HG03378 (cell line): ENCODE data around the gene ADAMTSL1.

Experiments
- ATAC-seq: cut with Tn5 transposase; IDR thresholded peaks from one replicate; pipeline ENCODE4 v1.9.1; 2021; ENCODE audit warnings: mild to moderate bottlenecking, moderate library complexity; ENCODE audit not compliant: unreplicated experiment

The ADAMTSL1 gene

DNA sequence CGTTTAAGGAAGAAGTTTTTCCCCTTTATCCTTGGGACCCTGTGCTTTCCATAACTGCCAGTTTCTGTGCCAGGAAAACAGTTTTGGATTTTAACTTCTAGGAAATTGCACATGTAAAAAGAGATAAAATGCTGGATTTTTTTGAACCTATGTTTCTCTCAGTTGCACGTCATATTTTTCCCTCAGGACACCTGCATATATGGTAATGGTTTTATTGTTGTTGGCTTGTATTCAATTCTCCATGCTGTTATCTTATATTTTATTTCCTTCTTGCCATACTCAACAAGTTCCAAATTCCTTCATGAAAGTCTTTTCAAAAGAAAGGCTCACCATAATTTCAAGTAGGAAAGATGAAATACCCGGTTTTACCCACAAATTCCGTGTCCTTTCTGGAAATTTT is 7.9 kb upstream of the ADAMTSL1 start:
- no peak for ATAC-seq

DNA sequence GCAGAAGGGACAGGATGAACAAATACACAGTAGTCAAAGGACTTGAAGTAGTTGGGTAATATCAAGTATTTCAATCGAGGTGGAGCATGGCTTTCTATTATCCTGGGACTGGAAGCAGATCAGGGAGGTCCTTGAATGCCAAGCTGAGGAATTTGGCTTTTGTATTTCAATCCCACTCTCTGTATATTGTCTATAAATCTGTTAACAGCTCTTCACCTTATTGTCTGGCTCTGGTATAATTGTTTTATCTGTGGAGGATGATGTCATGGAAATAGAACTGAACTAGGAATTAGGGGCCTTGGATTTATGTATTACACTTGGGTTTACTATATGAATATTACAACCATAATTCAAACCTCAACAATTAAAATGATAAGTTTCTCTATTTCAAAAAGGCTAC is 6.3 kb upstream of the ADAMTSL1 start:
- no peak for ATAC-seq

DNA sequence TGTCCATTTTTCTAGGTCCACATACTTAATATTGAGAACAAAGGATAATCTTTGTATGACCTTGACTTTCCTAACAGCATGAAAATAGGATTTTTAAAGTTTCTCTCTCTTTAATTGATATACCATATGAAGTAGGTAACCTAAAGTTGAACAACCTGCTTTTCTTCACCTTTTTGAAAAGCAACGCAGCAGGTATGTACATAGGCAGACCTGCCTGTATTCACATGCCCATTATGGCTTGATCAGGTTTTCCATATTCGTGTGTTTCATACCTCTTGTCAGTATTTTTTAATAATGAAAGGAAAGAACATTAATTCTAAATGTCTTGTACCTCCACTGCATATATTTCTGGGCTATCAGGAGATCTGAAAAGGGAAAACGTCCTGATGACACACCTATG is 1.5 kb upstream of the ADAMTSL1 start:
- ATAC-seq, result no peak

DNA sequence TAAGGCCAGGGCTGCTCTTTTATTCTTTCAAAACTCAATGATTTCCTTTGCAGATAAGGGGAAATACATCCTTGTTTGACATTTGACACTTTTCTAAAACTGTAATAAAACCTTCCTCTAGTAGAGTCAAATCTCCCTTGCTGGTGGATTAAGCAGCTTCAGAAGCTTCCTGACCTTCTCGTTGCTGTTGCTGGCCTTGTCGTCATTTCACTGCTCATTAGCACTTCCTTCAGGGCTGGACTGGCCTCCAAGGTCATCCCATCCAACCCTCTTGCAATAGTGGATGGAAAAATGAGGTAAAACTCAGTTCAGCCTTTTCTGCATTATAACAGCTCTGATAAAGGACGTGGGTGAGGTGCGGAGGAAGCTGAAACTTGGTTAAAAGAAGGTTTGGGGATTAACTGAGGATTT is 1.1 kb upstream of the ADAMTSL1 start:
- ATAC-seq, result no peak

DNA sequence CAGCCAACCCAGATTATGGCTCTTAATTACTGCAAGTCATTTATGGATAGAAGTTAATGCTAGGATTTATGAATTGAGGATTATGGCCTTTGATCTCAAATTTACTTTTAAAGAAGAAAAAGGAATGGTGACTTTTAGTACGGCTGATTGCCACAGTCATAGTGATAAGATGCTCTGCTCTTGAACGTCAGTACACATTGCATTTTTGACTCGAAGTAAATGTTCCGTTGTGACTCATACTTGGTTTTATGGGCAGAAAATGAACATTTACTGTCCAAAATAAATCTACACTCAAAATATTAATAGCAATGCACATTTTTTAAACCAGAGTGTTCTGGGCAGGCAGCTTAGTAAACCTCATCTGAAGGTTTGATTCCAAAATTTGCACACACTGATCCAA is 830 bp downstream of the ADAMTSL1 start:
- no peak for ATAC-seq

GRCh38 chr9:18477121-18477660 is 3.2 kb downstream of the ADAMTSL1 start:
- no peak for ATAC-seq

DNA sequence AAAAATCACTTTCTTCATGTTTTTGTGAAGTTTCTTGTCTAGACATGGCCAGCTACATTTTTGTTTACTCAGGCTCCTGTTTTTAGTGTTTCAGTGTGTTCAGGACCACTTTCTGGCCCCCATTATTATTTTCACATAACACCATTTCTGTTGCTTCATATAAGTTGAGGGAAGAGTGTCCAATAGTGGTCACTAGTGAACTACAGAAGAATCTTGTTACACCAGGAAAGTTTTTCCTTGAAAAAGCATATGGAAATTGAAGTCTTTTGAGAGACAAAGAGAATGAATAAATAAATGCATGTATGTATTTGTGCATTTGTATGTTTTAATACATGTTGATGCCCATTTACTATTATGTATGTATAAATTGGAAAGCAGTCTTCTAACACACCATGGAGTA is 3.8 kb downstream of the ADAMTSL1 start:
- no peak for ATAC-seq

GRCh38 chr9:18478501-18479361 is 4.8 kb downstream of the ADAMTSL1 start:
- no peak for ATAC-seq

DNA sequence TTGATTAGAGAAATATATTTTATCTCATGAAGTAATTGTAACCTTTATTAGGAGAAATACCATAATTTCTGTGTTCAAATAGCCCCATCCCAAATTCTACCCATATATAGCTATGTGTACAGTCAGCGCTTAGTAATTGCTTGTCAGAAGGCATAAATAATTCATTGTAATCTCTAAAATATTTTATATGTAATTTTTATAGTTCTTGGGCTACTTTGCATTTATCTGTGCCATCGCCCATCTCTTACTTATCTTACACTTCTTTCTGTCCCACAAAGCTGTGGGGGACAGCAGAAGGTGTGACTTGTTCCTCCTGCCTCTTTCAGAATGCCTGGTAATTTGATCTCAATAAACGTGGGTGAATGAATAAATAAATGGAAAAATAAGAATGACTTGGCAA is 5.5 kb downstream of the ADAMTSL1 start:
- ATAC-seq, result no peak

DNA sequence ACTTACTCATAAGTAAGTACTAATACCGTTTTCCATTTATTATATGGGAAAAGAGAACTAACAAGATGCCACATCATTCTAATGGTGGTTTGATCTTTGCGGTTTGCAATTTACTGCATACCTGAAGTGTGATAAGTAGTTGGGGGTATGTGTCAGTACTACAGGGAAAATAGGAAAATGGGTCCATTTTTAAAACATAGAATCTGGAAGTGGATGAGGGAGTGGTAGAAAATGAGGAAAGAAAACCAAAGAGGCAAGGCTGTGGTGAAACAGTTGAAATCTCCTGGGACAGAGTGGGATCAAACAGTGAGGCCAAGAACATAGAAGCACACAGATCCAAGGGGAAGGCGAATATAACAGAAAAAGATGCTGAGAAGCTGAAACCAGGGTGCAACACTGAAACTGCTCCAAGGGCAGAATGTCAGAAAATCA is 6.7 kb downstream of the ADAMTSL1 start:
- ATAC-seq, result no peak

DNA sequence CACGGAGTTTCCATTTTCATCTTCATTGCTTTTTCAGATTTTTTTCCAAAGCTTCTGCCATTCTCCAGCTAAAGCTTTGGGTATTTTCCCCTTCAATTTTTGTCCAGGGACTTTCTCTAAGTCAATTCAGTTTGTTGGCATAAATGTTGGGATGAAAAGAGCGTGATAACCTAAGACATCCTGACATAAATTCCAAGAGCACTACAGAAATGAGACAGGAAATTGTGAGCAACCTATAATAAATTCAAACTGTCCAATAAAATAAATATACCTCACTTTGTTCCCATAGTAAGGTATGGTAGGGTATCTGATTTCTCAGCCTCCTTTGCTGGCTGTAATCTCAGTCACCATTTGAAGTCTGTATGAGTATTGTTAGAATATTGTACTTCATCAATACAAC is 8.4 kb downstream of the ADAMTSL1 start:
- no peak for ATAC-seq

GRCh38 chr9:18485714-18486113 is 11.8 kb downstream of the ADAMTSL1 start:
- no peak for ATAC-seq

DNA sequence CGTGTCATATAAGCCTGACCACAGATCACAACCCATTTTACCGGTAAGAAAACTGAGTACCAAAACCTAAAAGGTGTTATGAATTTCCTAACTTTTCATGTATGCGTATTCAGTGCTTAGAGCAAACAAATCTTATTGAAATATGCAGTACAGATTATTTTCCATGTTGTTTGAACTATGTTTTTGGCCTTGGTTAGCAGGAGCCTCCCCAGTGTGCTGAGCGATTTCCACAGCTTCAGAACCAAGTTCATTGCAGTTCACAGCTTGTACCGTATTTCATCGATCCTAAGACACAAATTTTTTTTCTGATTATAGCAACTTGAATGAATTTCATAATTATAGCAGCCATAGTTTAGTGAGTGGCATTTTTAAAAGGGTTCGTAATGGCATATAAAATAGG is 13.7 kb downstream of the ADAMTSL1 start:
- ATAC-seq, result no peak

DNA sequence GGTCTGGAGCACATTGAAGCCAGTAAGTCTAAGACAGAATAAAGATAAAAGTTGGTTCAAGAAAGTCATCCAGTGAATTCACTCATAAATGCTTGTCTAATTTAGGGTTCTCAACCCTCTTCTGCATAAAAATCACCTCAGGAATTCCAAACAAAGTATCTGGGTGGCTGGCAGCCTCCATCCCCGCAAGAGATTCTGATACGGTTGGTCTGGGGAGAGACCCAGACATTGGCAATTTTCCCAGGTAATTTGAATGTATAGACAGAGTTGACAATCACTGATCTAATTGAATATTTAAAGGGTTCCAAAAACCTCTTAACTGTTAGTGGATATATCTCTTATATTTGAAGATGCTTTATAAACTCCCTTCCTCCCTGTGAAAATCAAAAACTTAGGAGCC is 14.9 kb downstream of the ADAMTSL1 start:
- no peak for ATAC-seq

DNA sequence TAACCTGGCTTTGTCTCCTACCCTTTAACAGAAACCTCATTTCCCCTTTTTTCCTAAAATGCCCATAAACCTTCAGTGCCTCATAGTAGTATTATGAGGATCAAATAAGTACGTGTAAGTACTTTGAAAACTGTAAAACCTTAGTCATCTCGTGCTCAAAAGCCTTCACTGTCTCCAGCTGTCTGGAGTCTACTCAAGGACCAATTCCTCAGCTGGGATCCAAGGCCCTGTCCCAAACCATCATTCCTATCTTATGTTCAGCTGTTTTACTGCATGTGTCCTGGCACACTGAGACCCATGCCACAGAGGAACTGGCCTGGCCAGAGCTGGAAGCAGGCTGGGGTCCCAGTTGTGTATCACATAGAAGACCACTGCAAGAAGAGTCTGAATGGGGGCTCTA is 15.9 kb downstream of the ADAMTSL1 start:
- ATAC-seq, result no peak

DNA sequence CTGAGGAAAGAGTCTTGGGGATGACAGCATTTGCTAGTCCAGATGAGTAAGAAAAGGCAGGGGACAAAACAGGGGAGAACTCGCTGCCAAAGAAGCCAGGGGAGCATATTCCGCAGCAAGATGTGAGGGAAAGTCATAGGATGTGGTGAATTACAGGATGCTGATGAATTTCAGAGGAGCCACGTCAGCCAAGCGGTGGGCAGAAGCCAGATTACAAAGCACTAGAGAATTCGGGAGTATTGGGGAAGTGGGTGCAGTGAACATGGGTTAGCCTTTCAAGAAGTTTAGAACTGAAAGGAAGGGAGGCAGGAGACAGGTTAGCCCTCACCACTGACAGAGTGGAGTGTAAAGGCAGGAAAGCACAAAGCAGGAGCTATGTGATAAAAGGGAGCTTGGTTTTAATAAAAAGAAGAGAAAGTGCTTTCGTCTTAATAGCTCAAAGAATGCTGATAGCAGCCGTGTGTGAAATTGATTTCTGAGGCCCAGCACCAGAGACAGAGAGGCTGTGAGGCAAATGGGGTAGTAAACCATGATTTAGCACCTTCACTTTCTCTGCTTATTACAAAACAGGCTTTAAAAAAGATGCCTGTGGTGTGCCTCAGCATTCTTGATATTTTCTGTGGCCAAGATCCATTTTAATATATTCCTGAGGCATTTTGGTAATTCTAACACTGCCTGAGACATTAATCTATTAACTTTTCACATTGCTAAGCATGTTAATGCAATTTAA is 16.9 kb downstream of the ADAMTSL1 start:
- ATAC-seq, result no peak

GRCh38 chr9:18492612-18493011 is 18.7 kb downstream of the ADAMTSL1 start:
- ATAC-seq, result no peak

DNA sequence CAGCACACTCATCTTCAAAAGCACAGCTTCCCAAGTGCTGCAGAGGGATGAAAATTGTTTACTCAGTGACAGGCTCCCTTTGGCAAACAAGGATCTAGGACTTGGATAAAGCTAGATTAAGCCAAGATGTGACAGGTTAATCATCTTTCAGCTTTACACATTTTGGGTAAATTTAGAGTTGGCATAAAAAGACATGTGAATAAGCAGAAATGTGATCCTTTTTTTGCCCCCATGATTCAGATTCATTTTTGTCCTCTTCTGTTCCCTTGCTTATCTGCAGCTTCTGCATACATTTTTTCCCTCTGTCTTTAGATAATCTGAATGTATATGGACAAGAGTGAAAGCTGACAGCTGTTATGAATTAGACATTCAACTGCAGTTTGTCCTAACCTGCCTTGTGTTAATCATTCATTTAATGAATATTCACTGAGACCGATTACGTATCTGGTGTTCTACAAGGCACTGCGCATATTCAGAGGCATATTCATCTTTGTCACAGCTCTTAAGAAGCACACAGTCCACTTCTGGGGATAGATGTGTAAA is 19.6 kb downstream of the ADAMTSL1 start:
- ATAC-seq, result no peak

- ATAC-seq, result no peak
Observed at GRCh38 chr9:18495065-18495464, 21.1 kb downstream of the ADAMTSL1 start.

DNA sequence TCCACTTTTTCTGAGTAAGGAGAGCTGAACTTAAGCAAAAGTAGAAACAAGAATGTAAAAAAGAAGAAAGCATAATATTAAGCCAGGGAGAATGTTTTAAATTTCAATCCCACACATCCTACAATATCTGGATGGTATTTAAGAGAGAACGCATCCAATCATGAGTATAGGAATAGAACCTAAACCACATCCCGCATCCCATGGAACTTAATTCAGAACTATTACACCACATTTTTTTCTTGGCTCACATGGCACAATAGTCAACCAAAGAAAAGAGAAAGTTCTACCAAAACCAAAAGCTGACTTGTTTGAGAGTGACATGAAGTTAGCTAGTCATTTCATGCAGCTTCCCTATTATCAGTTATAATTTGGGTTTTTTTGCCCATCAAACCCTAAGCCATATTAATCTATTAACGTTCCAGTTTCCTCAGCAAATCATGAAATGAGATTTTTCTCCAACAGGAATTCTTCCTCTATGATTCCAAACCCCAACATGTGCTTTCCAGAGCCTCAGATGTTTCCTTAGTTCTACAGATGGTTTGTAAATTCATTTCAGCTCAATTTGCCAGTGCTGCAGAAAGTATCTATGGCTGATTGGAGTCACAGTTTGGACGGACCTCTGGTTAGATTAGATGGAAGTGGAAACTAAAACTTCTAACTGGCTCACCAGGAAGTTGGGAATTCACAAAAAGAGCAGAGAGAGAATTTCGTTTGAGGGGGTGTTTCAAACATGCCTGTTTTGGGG is 22.5 kb downstream of the ADAMTSL1 start:
- no peak for ATAC-seq

GRCh38 chr9:18499062-18499461 is 25.1 kb downstream of the ADAMTSL1 start:
- no peak for ATAC-seq
